Ureter (tissue), 1 donor: Measurements from ENCODE around the gene NCF4. TPM values are rescaled to one million over a fixed set of nuclear protein-coding genes. Genes with fewer than 3 reads are reported as not detected.

Experiments used
- DNase-seq: peaks from one replicate; pipeline ENCODE4 v3.0.0-alpha.2; 2020; ENCODE audit warnings: low spot score
- total RNA-seq: library from RNA; stranded (reverse); gene quantifications from one replicate; pipeline ENCODE4 v1.2.4, GENCODE V29; 2023
- donor health status: DM: yes; HTN: yes; CAD: no.

NCF4 gene
- total RNA-seq, 1 donor from 2014 or later: 27.2 TPM

DNA sequence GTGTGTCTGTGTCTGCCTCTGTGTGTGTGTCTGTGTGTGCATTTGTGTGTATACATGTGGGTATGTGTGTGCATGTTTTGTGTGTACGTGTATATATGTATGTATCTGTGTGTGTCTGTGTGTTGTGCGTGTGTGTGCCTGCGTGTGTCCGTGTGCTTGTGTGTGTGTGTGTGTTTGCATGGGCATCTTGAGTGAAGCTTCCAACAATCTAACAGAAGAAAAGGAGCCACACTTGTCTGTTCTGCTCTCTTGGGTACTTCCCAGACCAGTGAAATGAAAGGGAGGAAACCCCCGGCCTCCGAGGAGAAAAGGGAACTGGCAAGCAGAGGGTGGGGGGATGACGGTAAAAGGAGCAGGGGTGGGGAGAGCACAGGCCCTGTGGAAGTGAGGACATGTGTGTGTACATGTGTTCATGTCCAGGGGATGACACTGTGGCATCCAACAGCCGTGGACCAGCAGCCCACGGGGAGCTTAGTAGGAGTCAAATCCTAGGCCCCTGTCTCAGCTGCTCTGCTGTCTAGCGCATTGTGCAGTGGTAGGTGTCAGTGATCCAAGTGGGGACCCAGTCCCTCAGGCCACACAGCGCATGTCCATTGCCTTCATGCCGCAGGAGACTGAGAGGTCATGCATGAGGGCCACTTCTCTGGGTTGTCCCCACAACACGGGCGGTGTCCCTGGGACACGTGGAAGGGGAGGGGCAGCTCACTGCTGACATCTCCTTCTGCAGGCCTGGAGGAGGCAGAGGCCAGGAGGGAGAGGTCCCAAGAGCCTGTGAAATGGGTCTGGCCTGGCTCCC is 60.7 kb downstream of the NCF4 start:
- DNase-seq: peak; percentile 42

DNA sequence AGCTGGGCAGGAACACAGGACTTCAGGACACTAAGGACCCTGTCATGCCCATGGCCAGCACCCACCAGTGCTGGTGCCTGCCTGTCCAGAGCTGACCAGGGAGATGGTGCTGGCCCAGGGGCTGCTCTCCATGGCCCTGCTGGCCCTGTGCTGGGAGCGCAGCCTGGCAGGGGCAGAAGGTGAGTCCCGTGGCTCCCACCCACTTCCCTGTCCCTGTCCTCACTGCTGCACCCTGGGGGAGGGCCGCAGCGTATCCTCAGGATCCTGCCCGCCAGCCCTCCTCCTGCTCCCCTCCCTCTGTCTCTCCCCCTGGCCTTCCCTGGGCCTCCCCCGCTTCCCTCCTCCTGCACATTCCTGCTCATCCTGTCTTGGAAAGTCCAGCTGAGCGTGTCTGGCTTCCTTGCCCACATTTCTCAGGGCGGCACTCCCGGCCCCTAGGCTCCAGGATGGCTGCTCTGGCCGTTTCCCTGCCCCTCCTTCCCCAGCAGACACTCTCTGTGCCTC is 61.4 kb downstream of the NCF4 start:
- peak; percentile 41 for DNase-seq

DNA sequence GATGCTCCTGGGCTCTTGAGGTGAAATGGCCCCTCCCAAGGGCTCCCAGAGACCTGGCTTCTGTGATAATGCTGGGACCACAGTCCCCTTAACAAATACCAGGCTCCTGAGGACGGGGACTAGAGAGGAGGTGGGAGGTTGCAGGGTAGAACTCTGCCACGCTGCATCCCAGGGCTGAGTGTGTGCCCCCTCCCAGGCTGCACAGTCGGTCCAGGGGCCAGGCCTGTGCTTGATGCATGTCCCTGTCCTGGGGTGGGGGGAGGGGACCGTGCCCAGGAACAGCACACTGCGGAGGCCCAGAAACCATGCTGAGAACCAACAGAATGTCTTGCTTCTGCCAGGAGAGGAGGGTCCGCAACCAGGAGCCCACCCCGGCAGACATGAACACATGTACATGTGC is 61.9 kb downstream of the NCF4 start:
- no peak for DNase-seq

DNA sequence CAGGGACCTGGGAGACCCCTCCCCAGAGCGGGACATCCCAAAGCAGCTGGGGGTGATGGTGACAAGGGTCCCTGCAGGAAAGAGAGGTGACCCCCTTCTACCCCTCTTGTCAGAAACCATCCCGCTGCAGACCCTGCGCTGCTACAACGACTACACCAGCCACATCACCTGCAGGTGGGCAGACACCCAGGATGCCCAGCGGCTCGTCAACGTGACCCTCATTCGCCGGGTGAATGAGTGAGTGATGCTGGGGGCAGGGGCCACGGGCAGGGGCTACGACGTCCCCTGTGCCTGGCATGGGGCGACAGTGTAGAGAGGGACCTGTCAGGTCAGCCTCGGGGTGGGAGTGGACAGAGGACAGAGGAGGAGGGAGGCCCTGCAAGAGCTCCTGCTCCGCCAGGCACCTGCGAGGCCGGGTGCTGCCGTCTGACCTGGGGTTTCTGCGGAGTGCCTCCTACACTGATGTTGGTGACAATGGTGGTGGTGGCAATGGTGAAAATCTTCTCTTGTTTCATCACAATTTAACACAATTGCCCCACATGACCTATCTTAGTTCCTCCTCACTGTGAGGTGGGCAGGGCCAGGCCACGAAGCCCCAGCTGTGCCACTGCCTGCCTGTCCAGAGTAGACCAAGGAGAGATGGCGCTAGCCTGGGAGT is 62.5 kb downstream of the NCF4 start:
- DNase-seq: peak; percentile 36

DNA sequence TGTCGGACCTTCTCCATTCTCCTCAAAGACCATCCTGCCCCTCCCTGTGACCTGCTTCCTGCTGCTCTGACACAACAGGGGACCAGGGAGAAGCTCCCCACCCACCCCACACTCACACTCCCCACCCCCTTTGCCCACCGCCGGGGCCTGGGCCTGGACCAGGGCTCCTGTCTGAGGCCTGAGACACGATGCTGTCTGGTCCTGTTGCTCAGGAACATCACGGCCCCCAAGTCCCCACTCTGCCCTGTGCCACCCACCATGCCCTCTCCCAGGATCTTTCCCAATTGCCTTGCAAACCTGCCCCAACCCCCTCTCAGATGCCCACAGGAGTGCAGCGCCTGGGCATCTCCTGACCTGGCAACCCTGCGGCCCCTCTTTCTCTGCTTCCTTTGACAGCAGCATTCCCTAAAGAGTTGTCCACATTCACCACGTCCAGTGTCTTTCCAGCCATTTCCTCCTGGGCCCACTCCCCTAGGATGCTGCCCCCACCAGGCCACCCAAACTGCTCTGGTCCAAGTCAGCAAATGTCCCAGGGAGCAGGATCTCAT is 63.4 kb downstream of the NCF4 start:
- DNase-seq: no peak

DNA sequence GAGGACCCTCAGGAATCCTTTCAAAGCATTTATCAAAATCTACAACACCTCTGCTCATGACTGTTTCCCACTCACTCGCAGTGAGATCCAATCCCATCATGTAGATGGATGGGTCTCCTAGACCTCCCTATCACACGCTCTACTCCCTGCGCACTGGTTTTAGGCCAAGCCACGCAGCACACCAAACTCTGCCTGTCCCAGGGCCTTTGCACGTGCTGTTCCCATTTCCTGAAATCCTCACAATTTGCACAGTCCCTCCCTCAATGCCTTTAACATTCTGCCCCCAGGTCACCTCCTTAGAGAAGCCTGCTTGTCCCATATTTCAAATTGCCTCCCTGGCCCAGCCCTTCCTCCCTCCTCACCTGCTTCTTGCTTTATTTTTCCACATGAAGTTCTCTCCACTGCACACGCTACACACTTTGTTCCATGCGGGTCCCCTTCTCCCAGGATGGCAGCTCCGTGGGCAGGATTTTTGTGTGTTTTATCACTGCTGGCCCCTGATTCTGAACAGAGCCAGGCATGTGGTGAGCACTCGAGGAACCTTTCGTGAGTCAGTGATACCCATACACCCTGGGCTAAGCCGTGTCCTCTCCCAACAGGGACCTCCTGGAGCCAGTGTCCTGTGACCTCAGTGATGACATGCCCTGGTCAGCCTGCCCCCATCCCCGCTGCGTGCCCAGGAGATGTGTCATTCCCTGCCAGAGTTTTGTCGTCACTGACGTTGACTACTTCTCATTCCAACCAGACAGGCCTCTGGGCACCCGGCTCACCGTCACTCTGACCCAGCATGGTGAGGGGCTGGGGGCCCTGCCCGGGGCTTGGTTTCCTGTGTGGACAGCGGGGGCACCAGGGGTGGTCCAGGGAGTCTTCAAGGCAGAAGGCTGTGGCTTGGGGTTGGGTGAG is 64.8 kb downstream of the NCF4 start:
- peak; percentile 37 for DNase-seq

DNA sequence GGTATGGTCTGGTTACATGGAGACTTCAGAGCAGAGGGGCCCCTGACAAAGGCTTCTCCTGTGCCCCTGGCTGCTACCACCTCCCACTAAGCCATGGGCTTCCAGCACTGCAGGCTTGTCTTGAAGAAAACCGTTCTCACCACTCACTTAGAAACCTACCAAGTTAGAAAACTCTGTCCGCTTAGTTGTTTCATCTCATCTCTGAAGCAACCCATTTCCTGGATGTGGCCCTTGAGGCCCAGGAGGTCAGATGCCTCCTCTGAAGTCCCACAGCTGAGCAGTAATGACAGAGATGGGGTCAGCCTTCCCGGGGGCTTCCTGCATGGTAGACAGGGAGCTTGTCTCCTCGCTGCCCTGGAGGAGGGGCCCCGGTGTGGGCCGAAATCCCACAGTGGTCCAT is 65.5 kb downstream of the NCF4 start:
- peak; percentile 39 for DNase-seq

DNA sequence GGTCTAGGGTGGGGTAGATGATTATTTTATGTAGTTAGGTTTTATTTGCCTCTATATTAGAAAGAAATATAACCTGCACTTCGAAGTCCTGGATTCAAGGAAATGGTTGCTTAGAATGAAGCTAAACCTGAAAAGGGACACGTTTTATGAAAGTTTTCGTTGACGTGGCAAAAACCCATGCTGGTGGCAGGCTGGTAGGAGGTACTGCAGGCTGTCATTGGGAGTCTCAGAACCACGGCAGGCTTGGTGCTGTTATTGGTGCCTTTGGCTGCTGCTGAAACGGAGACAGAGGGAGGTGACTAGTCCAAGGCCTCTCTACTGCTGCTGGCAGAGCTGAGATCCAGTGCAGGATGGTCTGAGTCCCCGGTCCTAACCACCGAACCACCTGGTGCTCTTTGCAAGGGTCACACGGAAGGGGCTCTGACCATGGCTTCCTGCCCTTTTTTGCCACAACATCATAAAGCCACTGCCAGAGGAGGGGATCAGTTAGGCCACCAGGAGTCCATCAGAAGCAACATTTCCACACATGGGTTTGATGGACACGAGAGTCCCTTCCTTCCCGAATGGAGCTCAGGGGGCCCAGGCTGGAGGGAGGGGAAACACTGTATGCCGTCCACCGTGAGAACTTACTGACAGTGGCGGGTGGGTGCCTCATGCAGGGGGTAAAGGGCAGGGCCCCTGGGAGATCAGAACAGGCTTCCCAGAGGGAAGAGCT is 66.1 kb downstream of the NCF4 start:
- DNase-seq: no peak

Other genes with a start within 250 kb of the NCF4 start
- gene CACNG2, start 157.3 kb upstream of the NCF4 start, total RNA-seq: not detected
- gene IFT27, start 84.9 kb upstream of the NCF4 start, total RNA-seq: 41.2 TPM
- 125 TPM for gene PVALB, start 44.0 kb upstream of the NCF4 start, total RNA-seq
- 8.6 TPM for gene CSF2RB, start 52.6 kb downstream of the NCF4 start, total RNA-seq
- gene TST, start 158.4 kb downstream of the NCF4 start, total RNA-seq: 53.4 TPM
- gene MPST, start 158.7 kb downstream of the NCF4 start, total RNA-seq: 42.7 TPM
- 37.2 TPM for gene KCTD17, start 190.7 kb downstream of the NCF4 start, total RNA-seq
- gene TMPRSS6, start 248.7 kb downstream of the NCF4 start, total RNA-seq: 0.31 TPM